AG04450 (cell line): ENCODE measurements around the gene FILIP1L. TPM values are rescaled to one million over a fixed set of nuclear protein-coding genes. Genes with fewer than 3 reads are reported as not detected.

ENCODE experiments used
- CTCF ChIA-PET: fragments of 300-600, 350-600 bp; formaldehyde crosslinking; extraction: SDS; loops from one replicate; lab custom pipeline; 2022; ENCODE audit warnings: antibody characterized with exemption, inconsistent platforms; lab: Charles Lee
- POLR2A ChIA-PET: fragments of 350-600 bp; formaldehyde crosslinking; extraction: SDS; loops from one replicate; lab custom pipeline; 2021; ENCODE audit warnings: antibody characterized with exemption, inconsistent platforms; lab: Yijun Ruan, JAX
- DNase-seq: peaks from one replicate; pipeline ENCODE4 v3.0.0-alpha.2; 2011; ENCODE audit warnings: low read depth, low spot score
- H3K27ac ChIP-seq: one replicate; pipeline ENCODE4 v1.5.1; 2012; ENCODE audit warnings: low read depth, low read length, control low read depth
- H3K27me3 ChIP-seq: one replicate; pipeline ENCODE4 v1.6.0; 2012; ENCODE audit warnings: low read length; ENCODE audit not compliant: control insufficient read depth, insufficient read depth
- H3K4me3 ChIP-seq: 2 replicates; pipeline ENCODE4 v1.5.1; 2011; ENCODE audit warnings: mild to moderate bottlenecking, low read depth, low read length, control low read depth
- H3K9me3 ChIP-seq: 2 replicates; pipeline ENCODE4 v1.5.1; 2012; ENCODE audit warnings: low read length; ENCODE audit not compliant: control insufficient read depth, insufficient read depth
- CTCF ChIP-seq: IDR thresholded peaks from 2 replicates; pipeline ENCODE4 v1.5.1; 2011; ENCODE audit warnings: low read depth, low read length, control low read depth, inconsistent platforms
- polyA plus RNA-seq: library from polyadenylated mRNA; depleted of rRNA; stranded (reverse); fragments of >200 nt; gene quantifications from 2 replicates; pipeline ENCODE4 v1.2.3, GENCODE V29; 2011

Gene FILIP1L
- polyA plus RNA-seq, 1 experiment = 75.5 TPM

- ChIA-PET POLR2A (interaction anchor here (0.6 kb wide), 1 partner anchor 232 kb away, joined by 3 read pairs; no protein-coding TSS in a partner anchor), CTCF (interaction anchor here (0.6 to 1.3 kb wide), 3 partner anchors 314 to 495 kb away, joined by 3 to 8 read pairs (median 3); no protein-coding TSS in a partner anchor)
These were observed 277.6 kb downstream of the FILIP1L start for GRCh38 chr3:99836681-99837080.

GRCh38 chr3:99834211-99834957 is 279.9 kb downstream of the FILIP1L start:
- TF ChIP-seq CTCF = no peak
- H3K4me3 ChIP-seq = no peak overlapping the region
- DNase-seq = no peak
- ChIA-PET CTCF (interaction anchor here (1.1 to 7.8 kb wide), 7 partner anchors 10 to 756 kb away, joined by 3 to 124 read pairs (median 5); no protein-coding TSS in a partner anchor), POLR2A (no interaction called here)
- H3K27ac ChIP-seq = no peak overlapping the region
- no peaks in the 10 kb centered on the region for H3K9me3 ChIP-seq
- H3K27me3 ChIP-seq = no peaks in the 10 kb centered on the region

More at GRCh38 chr3:99836681-99837080, 277.6 kb downstream of the FILIP1L start:
- Histone ChIP-seq H3K9me3 (no peaks in the 10 kb centered on the region), H3K27me3 (no peaks in the 10 kb centered on the region), H3K27ac (no peak overlapping the region), H3K4me3 (no peak overlapping the region)
- DNase-seq = no peak
- no peak for TF ChIP-seq CTCF

GRCh38 chr3:99833617-99834205 is 280.6 kb downstream of the FILIP1L start:
- no peak for TF ChIP-seq CTCF
- no peak overlapping the region for H3K27ac ChIP-seq
- POLR2A ChIA-PET = no interaction called here
- CTCF ChIA-PET = interaction anchor here (1.1 to 7.8 kb wide), 9 partner anchors 10 to 1362 kb away, joined by 3 to 124 read pairs (median 6); no protein-coding TSS in a partner anchor
- H3K9me3 ChIP-seq = no peaks in the 10 kb centered on the region
- no peak for DNase-seq
- no peaks in the 10 kb centered on the region for H3K27me3 ChIP-seq
- no peak overlapping the region for H3K4me3 ChIP-seq

- H3K27me3 ChIP-seq = no peaks in the 10 kb centered on the region
- H3K27ac ChIP-seq = no peak overlapping the region
- H3K4me3 ChIP-seq = no peak overlapping the region
- ChIA-PET CTCF (interaction anchor here (0.9 to 7.8 kb wide), 3 partner anchors 426 to 487 kb away, joined by 3 to 124 read pairs (median 5); no protein-coding TSS in a partner anchor), POLR2A (no interaction called here)
- no peak for DNase-seq
- no peak for TF ChIP-seq CTCF
- no peaks in the 10 kb centered on the region for H3K9me3 ChIP-seq
These were observed 284.5 kb downstream of the FILIP1L start for GRCh38 chr3:99829844-99830243.
